Measurements from ENCODE around the gene SPATA6. TPM values are rescaled to one million over a fixed set of nuclear protein-coding genes. Genes with fewer than 3 reads are reported as not detected.
A peak's percentile ranks its signal among the peaks of the same experiment; 100 is the strongest.

The SPATA6 gene
- total RNA-seq, 1 experiment from 2014 or later = 18.2 TPM

DNA sequence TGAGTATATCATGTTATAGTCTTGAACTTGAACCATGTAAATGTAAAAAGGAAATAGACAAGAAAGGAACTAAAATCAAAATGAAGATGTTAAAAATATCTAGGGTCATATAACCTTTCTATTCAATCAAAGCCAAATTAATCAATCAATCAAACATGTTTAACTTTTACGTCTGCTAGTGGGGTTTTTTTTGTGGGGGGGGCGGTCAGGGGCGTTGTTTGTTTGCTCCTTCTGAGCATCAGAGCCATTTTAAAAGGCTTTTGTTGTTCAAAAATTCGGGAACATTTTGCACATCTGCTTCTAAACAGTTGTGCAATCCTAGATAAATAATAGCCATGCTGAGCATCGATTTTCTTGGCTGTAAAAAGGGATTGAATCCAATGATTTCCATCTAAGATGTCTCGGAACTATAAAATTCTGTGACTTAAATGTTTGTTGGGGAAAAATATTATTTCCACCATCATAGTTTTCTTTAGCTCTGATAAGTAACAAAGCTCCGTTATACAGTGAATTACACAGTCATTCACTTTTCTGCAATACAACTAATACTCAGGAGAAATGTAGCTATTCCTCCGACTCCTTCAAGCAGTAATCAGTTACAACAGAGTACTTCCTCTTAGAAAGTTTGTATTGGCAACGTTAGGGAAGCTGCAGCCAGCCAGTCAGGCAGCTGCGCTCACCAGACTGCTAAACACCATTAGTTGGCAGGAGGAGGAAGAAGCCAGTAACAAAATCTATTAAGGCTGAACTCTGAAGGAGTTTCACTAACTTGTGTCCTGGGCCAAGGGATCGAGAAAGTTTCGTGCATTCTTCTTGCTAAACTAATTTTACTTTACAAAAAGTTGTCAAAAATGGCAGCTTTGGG is 2.2 kb downstream of the SPATA6 start:
- Histone ChIP-seq H3K9me3 (ENCODE audit: control insufficient read depth, insufficient read depth, low read depth, low read length) (no peaks in the 10 kb centered on the region), H3K36me3 (ENCODE audit: control insufficient read depth, insufficient read depth, low read length) (no peaks in the 10 kb centered on the region; the same call in 1 of the 2 replicates), H3K4me3 (ENCODE audit: low read depth in 2 of 2, low read length in 2 of 2) (peak overlapping the region; percentile 82 to 88), H3K4me1 (ENCODE audit: control insufficient read depth, insufficient read depth, low read length) (peaks cover 13% of the 10 kb centered on the region), H3K27me3 (ENCODE audit: control insufficient read depth, insufficient read depth, low read length) (no peaks in the 10 kb centered on the region), H3K27ac (ENCODE audit: low read length) (peak overlapping the region; percentile 93)
- TF ChIP-seq, protein P1, sequence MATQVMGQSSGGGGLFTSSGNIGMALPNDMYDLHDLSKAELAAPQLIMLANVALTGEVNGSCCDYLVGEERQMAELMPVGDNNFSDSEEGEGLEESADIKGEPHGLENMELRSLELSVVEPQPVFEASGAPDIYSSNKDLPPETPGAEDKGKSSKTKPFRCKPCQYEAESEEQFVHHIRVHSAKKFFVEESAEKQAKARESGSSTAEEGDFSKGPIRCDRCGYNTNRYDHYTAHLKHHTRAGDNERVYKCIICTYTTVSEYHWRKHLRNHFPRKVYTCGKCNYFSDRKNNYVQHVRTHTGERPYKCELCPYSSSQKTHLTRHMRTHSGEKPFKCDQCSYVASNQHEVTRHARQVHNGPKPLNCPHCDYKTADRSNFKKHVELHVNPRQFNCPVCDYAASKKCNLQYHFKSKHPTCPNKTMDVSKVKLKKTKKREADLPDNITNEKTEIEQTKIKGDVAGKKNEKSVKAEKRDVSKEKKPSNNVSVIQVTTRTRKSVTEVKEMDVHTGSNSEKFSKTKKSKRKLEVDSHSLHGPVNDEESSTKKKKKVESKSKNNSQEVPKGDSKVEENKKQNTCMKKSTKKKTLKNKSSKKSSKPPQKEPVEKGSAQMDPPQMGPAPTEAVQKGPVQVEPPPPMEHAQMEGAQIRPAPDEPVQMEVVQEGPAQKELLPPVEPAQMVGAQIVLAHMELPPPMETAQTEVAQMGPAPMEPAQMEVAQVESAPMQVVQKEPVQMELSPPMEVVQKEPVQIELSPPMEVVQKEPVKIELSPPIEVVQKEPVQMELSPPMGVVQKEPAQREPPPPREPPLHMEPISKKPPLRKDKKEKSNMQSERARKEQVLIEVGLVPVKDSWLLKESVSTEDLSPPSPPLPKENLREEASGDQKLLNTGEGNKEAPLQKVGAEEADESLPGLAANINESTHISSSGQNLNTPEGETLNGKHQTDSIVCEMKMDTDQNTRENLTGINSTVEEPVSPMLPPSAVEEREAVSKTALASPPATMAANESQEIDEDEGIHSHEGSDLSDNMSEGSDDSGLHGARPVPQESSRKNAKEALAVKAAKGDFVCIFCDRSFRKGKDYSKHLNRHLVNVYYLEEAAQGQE (IDR thresholded peaks at IDR 0.05; ENCODE audit: insufficient read depth in 1 of 2, low read depth in 2 of 2, low read length in 1 of 2) = no peak
- TF ChIP-seq SIN3A (IDR thresholded peaks at IDR 0.05; ENCODE audit: borderline replicate concordance, insufficient read depth, low read depth, low read length) (no peak), TCF7L2 (IDR thresholded peaks at IDR 0.05; ENCODE audit: low read depth, low read length) (no peak), POLR2AphosphoS5 (IDR thresholded peaks at IDR 0.05; ENCODE audit: low read depth, low read length) (no peak)
- TF ChIP-seq, protein P2, sequence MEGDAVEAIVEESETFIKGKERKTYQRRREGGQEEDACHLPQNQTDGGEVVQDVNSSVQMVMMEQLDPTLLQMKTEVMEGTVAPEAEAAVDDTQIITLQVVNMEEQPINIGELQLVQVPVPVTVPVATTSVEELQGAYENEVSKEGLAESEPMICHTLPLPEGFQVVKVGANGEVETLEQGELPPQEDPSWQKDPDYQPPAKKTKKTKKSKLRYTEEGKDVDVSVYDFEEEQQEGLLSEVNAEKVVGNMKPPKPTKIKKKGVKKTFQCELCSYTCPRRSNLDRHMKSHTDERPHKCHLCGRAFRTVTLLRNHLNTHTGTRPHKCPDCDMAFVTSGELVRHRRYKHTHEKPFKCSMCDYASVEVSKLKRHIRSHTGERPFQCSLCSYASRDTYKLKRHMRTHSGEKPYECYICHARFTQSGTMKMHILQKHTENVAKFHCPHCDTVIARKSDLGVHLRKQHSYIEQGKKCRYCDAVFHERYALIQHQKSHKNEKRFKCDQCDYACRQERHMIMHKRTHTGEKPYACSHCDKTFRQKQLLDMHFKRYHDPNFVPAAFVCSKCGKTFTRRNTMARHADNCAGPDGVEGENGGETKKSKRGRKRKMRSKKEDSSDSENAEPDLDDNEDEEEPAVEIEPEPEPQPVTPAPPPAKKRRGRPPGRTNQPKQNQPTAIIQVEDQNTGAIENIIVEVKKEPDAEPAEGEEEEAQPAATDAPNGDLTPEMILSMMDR (IDR thresholded peaks at IDR 0.05) = no peak
- POLR2A ChIA-PET = no interaction called here
- intact Hi-C loops (cut with micrococcal nuclease; ENCODE audit: unreplicated experiment) (no loop called here), in situ Hi-C loops (cut with HindIII; ENCODE audit: low pct_unique_long_range_greater_than_20kb, low sequenced_read_pairs) (no loop called here)
- DNase-seq (ENCODE audit: low read depth, low spot score) = peak; percentile 13
- TSS peak; percentile 54 for BruUV-seq (replicated peaks)
- CTCF ChIA-PET = interaction anchor here (0.7 kb wide), 1 partner anchor 1841 kb away, joined by 6 read pairs; no protein-coding TSS in a partner anchor
- peak; percentile 32; the same call in 1 of the 2 replicates for ATAC-seq

DNA sequence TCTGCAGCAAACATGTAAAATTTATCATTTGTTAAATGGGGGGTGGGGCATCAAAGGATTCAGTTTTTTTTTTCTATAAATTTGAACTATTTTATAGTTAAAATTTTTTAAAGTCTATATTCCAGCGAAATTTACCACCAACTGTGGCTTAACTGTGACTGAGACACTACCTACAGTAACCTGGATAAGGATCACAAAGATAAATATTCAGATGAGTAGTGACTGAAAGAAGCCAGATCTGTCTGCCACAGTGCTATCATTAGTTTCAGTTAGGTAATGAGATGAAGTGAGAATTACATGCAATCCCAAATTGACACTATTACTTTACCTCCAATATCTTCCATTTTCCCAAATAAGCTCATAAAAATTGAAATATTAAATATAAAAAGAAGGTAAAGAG is 5.4 kb downstream of the SPATA6 start:
- no peaks in the 10 kb centered on the region for H3K9me3 ChIP-seq (ENCODE audit: control insufficient read depth, insufficient read depth, low read depth, low read length)
- BruUV-seq (replicated peaks) = no TSS peak
- H3K27ac ChIP-seq (ENCODE audit: low read length) = no peak overlapping the region
- DNase-seq (ENCODE audit: low read depth, low spot score) = no peak
- H3K27me3 ChIP-seq (ENCODE audit: control insufficient read depth, insufficient read depth, low read length) = no peaks in the 10 kb centered on the region
- H3K36me3 ChIP-seq (ENCODE audit: control insufficient read depth, insufficient read depth, low read length) = no peaks in the 10 kb centered on the region; the same call in 1 of the 2 replicates
- intact Hi-C loops (cut with micrococcal nuclease; ENCODE audit: unreplicated experiment) = no loop called here
- POLR2A ChIA-PET = no interaction called here
- ATAC-seq = no peak
- H3K4me3 ChIP-seq (ENCODE audit: low read depth in 2 of 2, low read length in 2 of 2) = no peak overlapping the region
- TF ChIP-seq, protein P1 (IDR thresholded peaks at IDR 0.05; ENCODE audit: insufficient read depth in 1 of 2, low read depth in 2 of 2, low read length in 1 of 2) = no peak
- TF ChIP-seq, protein P2 (IDR thresholded peaks at IDR 0.05) = no peak
- TF ChIP-seq SIN3A (IDR thresholded peaks at IDR 0.05; ENCODE audit: borderline replicate concordance, insufficient read depth, low read depth, low read length) = no peak
- no peak for TF ChIP-seq TCF7L2 (IDR thresholded peaks at IDR 0.05; ENCODE audit: low read depth, low read length)
- no peak for TF ChIP-seq POLR2AphosphoS5 (IDR thresholded peaks at IDR 0.05; ENCODE audit: low read depth, low read length)
- in situ Hi-C loops (cut with HindIII; ENCODE audit: low pct_unique_long_range_greater_than_20kb, low sequenced_read_pairs) = no loop called here
- H3K4me1 ChIP-seq (ENCODE audit: control insufficient read depth, insufficient read depth, low read length) = peaks cover 5% of the 10 kb centered on the region; the same call in 1 of the 2 replicates
- CTCF ChIA-PET = no interaction called here

All from Panc1 (cell line).